A549 (cell line): ENCODE data around the gene ZNF808. TPM values are rescaled to one million over a fixed set of nuclear protein-coding genes. Genes with fewer than 3 reads are reported as not detected.
"Not testable (repeated sequence)": the region's sequence is repeated elsewhere in the genome, so short reads cannot be mapped to it uniquely, and the experiment has no call there.

Experiments
- ATAC-seq, 2 experiments: fragments of 200-7000 bp in 1 of 2; fragments of >200 bp in 1 of 2; cut with Nextera tagmentation in 1 of 2; cut with Tn5 transposase in 1 of 2; 3 replicates each; pipeline versions ENCODE4 v1.8.0 to v1.9.1; 2018 to 2020; ENCODE audit warnings: mild to moderate bottlenecking in 1 of 2, moderate library complexity in 1 of 2
- CTCF ChIA-PET: fragments of 300-600 bp; sonication (Branson Sonifier 250); formaldehyde crosslinking; extraction: SDS; loops from one replicate; lab custom pipeline; 2021; ENCODE audit warnings: antibody characterized with exemption, inconsistent platforms; lab: Yijun Ruan, JAX
- POLR2A ChIA-PET: fragments of 350-600 bp; formaldehyde crosslinking; extraction: SDS; loops from one replicate; lab custom pipeline; 2021; ENCODE audit warnings: antibody characterized with exemption, inconsistent platforms; lab: Yijun Ruan, JAX
- DNase-seq, 2 experiments: peaks; one replicate each; pipeline versions ENCODE4 v3.0.0 to v3.0.0-alpha.2; 2011 to 2016; ENCODE audit warnings: low read depth in 1 of 2, low spot score in 1 of 2
- FAIRE-seq: peaks from 2 replicates; lab custom pipeline; 2011; peaks lifted over from hg19 to GRCh38; lab: Jason Lieb, UNC
- H3K27ac ChIP-seq, 2 experiments: fragments of >200 bp; sonication (Bioruptor Twin); formaldehyde crosslinking; 3 replicates each; pipeline ENCODE4 v1.5.1; 2016 to 2017
- H3K4me1 ChIP-seq: fragments of >200 bp; sonication (Bioruptor Twin); formaldehyde crosslinking; 3 replicates; pipeline ENCODE4 v1.6.1; 2016
- H3K4me2 ChIP-seq: fragments of >200 bp; sonication (Bioruptor Twin); formaldehyde crosslinking; 3 replicates; pipeline ENCODE4 v1.6.1; 2016
- H3K4me3 ChIP-seq: fragments of >200 bp; sonication (Bioruptor Twin); formaldehyde crosslinking; 3 replicates; pipeline ENCODE4 v1.5.1; 2016
- H3K9me3 ChIP-seq: fragments of >200 bp; sonication (Bioruptor Twin); formaldehyde crosslinking; 3 replicates; pipeline ENCODE4 v1.6.1; 2016
- ATOH8 ChIP-seq: fragments of 250-450 bp; sonication (Bioruptor Pico); IDR thresholded peaks from 2 replicates; pipeline ENCODE4 v1.5.0; 2020; ENCODE audit warnings: low read depth, mild to moderate bottlenecking, moderate library complexity
- BHLHE40 ChIP-seq: IDR thresholded peaks from 2 replicates; pipeline ENCODE4 v1.6.1; 2012; ENCODE audit warnings: low read depth, low read length, inconsistent platforms
- CHD2 ChIP-seq: fragments of 150-350 bp; IDR thresholded peaks from 2 replicates; pipeline ENCODE4 v1.6.1; 2014; ENCODE audit warnings: low read length; ENCODE audit not compliant: partially characterized antibody
- E2F6 ChIP-seq: IDR thresholded peaks from 2 replicates; pipeline ENCODE4 v1.6.1; 2012; ENCODE audit warnings: low read depth, borderline replicate concordance
- EHMT2 ChIP-seq: fragments of 200-600 bp; sonication (generic); IDR thresholded peaks from 2 replicates; pipeline ENCODE4 v1.6.1; 2016; ENCODE audit warnings: antibody characterized with exemption, low read depth, mild to moderate bottlenecking, moderate library complexity
- FOSB ChIP-seq: fragments of 250-450 bp; sonication (Bioruptor Pico); IDR thresholded peaks from 2 replicates; pipeline ENCODE4 v1.5.0; 2020; ENCODE audit warnings: mild to moderate bottlenecking, moderate library complexity
- FOSL2 ChIP-seq, 2 experiments: fragments of 450-650 bp in 1 of 2; fragments of >200 bp in 1 of 2; sonication (Bioruptor Twin) in 1 of 2; formaldehyde crosslinking; IDR thresholded peaks; 2 replicates each; pipeline versions ENCODE4 v1.5.0 to v1.6.1; 2016 to 2020; ENCODE audit warnings: mild to moderate bottlenecking in 1 of 2, moderate library complexity in 1 of 2
- HOXA7 ChIP-seq: fragments of 250-450 bp; sonication (Bioruptor Pico); IDR thresholded peaks from 2 replicates; pipeline ENCODE4 v1.5.0; 2020; ENCODE audit warnings: mild to moderate bottlenecking, moderate library complexity
- JUNB ChIP-seq: fragments of >200 bp; sonication (Bioruptor Twin); formaldehyde crosslinking; IDR thresholded peaks from 2 replicates; pipeline ENCODE4 v1.6.1; 2016
- KDM1A ChIP-seq: fragments of 200-600 bp; sonication (generic); IDR thresholded peaks from 2 replicates; pipeline ENCODE4 v1.6.1; 2016; ENCODE audit warnings: low read depth, mild to moderate bottlenecking
- KDM5A ChIP-seq: fragments of 200-600 bp; sonication (generic); IDR thresholded peaks from 2 replicates; pipeline ENCODE4 v1.6.1; 2016; ENCODE audit warnings: antibody characterized with exemption, mild to moderate bottlenecking
- NPAS2 ChIP-seq: fragments of 250-450 bp; sonication (Bioruptor Pico); IDR thresholded peaks from 2 replicates; pipeline ENCODE4 v1.8.0; 2022; ENCODE audit warnings: mild to moderate bottlenecking, moderate library complexity, borderline replicate concordance
- NR3C1 ChIP-seq: fragments of >200 bp; sonication (Bioruptor Twin); formaldehyde crosslinking; IDR thresholded peaks from 3 replicates; pipeline ENCODE4 v1.6.1; 2017
- POLR2A ChIP-seq: IDR thresholded peaks from 2 replicates; pipeline ENCODE4 v1.6.1; 2012; ENCODE audit warnings: mild to moderate bottlenecking, low read length
- POLR2AphosphoS2 ChIP-seq: conservative IDR thresholded peaks from 2 replicates; pipeline ENCODE4 v1.6.1; 2012; ENCODE audit warnings: low read length, improper control_type of control experiment, inconsistent platforms
- RARB ChIP-seq: fragments of 250-450 bp; sonication (Bioruptor Pico); IDR thresholded peaks from 2 replicates; pipeline ENCODE4 v1.8.0; 2021; ENCODE audit warnings: mild to moderate bottlenecking, moderate library complexity
- RCOR1 ChIP-seq: fragments of 150-350 bp; IDR thresholded peaks from 2 replicates; pipeline ENCODE4 v1.6.1; 2014; ENCODE audit warnings: antibody characterized with exemption, low read length, low read depth
- REST ChIP-seq: fragments of 200-600 bp; sonication (generic); IDR thresholded peaks from 2 replicates; pipeline ENCODE4 v1.6.1; 2016; ENCODE audit warnings: antibody characterized with exemption, mild to moderate bottlenecking, moderate library complexity
- RNF2 ChIP-seq: fragments of 200-600 bp; sonication (generic); IDR thresholded peaks from 2 replicates; pipeline ENCODE4 v1.6.1; 2016; ENCODE audit warnings: low read depth, mild to moderate bottlenecking, antibody characterized with exemption, moderate library complexity, borderline replicate concordance
- TFCP2L1 ChIP-seq: fragments of 250-450 bp; sonication (Bioruptor Pico); IDR thresholded peaks from 2 replicates; pipeline ENCODE4 v1.5.0; 2021; ENCODE audit warnings: mild to moderate bottlenecking
- WGBS: methylation state at CpG from one replicate; pipeline ENCODE4 v1.1.6; 2017; ENCODE audit errors: missing lambda C conversion rate; 5-methylcytosine and 5-hydroxymethylcytosine counted together
- polyA plus RNA-seq, 4 experiments: library from polyadenylated mRNA; depleted of rRNA in 3 of 4; stranded (reverse); fragments of >200 nt; fragmentation: RNase III in 1 of 4; extraction: RNeasy Plus Mini Kit Qiagen cat#74134 plus additional on column Dnase treatment in 1 of 4; gene quantifications; 2 replicates in 3 of 4; 3 replicates in 1 of 4; pipeline ENCODE4 v1.2.3, GENCODE V29; 2011 to 2017
- TF ChIP-seq, protein P1 (sequence below): IDR thresholded peaks from 2 replicates; pipeline ENCODE4 v1.6.1; 2012
- TF ChIP-seq, protein P2 (sequence below): fragments of 250-450 bp; sonication (Bioruptor Pico); IDR thresholded peaks from 2 replicates; pipeline ENCODE4 v1.5.0; 2021; ENCODE audit warnings: mild to moderate bottlenecking, moderate library complexity, borderline replicate concordance

Gene ZNF808
- polyA plus RNA-seq, 2 of the 4 experiments (the other 2 are of a cell fraction) = 0.22 to 0.45 TPM

DNA sequence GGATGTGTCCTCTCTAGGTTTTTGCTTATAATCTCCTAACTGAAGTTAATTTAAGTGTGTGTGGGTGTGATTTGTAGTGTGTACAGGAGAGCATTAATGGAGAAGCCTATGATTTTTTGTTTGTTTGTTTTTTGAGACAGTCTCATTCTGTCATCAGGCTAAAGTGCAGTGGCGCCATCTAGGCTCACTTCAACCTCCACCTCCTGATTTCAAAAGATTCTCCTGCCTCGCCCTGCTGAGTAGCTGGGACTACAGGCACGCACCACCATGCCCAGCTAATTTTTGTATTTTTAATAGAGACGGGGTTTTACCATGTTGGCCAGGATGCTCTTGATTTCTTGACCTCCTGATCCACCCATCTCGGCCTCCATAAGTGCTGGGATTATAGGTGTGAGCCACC is 63.3 kb downstream of the ZNF808 start:
- H3K9me3 ChIP-seq = peaks cover 49% of the 10 kb centered on the region
- no peak overlapping the region for H3K4me2 ChIP-seq
- no peak for DNase-seq
- ATAC-seq = no peak
- TF ChIP-seq, protein P1, sequence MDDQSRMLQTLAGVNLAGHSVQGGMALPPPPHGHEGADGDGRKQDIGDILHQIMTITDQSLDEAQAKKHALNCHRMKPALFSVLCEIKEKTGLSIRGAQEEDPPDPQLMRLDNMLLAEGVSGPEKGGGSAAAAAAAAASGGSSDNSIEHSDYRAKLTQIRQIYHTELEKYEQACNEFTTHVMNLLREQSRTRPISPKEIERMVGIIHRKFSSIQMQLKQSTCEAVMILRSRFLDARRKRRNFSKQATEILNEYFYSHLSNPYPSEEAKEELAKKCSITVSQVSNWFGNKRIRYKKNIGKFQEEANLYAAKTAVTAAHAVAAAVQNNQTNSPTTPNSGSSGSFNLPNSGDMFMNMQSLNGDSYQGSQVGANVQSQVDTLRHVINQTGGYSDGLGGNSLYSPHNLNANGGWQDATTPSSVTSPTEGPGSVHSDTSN = no peak
- TF ChIP-seq EHMT2 (no peak), HOXA7 (CRISPR knock-in tag) (no peak), POLR2AphosphoS2 (no peak), KDM5A (no peak), NR3C1 (no peak), KDM1A (no peak), RCOR1 (no peak), REST (no peak), JUNB (no peak), ATOH8 (CRISPR knock-in tag) (no peak), TFCP2L1 (CRISPR knock-in tag) (no peak), FOSL2 (IDR thresholded peaks at IDR 0.05) (no peak), FOSL2 (CRISPR knock-in tag; IDR thresholded peaks at IDR 0.05) (no peak)
- TF ChIP-seq, protein P2, sequence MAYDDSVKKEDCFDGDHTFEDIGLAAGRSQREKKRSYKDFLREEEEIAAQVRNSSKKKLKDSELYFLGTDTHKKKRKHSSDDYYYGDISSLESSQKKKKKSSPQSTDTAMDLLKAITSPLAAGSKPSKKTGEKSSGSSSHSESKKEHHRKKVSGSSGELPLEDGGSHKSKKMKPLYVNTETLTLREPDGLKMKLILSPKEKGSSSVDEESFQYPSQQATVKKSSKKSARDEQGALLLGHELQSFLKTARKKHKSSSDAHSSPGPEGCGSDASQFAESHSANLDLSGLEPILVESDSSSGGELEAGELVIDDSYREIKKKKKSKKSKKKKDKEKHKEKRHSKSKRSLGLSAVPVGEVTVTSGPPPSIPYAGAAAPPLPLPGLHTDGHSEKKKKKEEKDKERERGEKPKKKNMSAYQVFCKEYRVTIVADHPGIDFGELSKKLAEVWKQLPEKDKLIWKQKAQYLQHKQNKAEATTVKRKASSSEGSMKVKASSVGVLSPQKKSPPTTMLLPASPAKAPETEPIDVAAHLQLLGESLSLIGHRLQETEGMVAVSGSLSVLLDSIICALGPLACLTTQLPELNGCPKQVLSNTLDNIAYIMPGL (CRISPR knock-in tag) = no peak
- no peak for FAIRE-seq
- CTCF ChIA-PET = no interaction called here
- POLR2A ChIA-PET = no interaction called here
- H3K4me1 ChIP-seq = no peaks in the 10 kb centered on the region
- no peak overlapping the region for H3K4me3 ChIP-seq
- no peak overlapping the region for H3K27ac ChIP-seq
- WGBS = 8% methylated on average over 5 of the region's 5 CpGs

DNA sequence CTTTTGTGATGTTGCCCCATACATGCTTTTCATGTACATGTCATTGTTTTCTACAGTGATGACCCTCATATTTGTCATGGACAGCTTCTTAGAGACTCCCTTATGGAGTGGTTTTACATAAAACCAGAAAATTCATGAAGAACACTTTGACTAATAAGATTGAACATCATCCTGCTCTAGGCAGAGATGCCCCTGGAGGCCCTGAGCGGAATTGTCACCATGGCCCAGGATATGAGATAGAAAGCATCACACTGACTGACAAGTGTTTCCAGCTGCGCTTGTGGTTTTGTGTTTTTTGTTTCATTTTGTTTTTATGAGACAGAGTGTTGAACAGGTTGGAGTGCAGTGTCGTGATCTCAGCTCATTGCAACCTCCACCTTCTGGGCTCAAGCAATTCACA is 64.8 kb downstream of the ZNF808 start:
- DNase-seq (no peak), FAIRE-seq (no peak), ATAC-seq (no peak)
- Histone ChIP-seq H3K9me3 (peaks cover 53% of the 10 kb centered on the region), H3K4me1 (no peaks in the 10 kb centered on the region), H3K27ac (no peak overlapping the region), H3K4me3 (no peak overlapping the region), H3K4me2 (no peak overlapping the region)
- ChIA-PET POLR2A (no interaction called here), CTCF (no interaction called here)
- WGBS = 33% methylated on average over 3 of the region's 3 CpGs
- TF ChIP-seq CHD2 (no peak), RARB (CRISPR knock-in tag) (no peak), E2F6 (no peak), FOSB (CRISPR knock-in tag) (no peak), NPAS2 (no peak), RNF2 (no peak), BHLHE40 (no peak), POLR2A (no peak)

- no CpG with 5 or more reads among the region's 25 CpGs for WGBS
- FAIRE-seq, H3K4me3 ChIP-seq, ATAC-seq, H3K4me1 ChIP-seq, DNase-seq, CTCF ChIA-PET, POLR2A ChIA-PET, H3K4me2 ChIP-seq, H3K27ac ChIP-seq: not testable (repeated sequence)
- peaks cover 46% of the 10 kb centered on the region for H3K9me3 ChIP-seq
These were observed 66.0 kb downstream of the ZNF808 start for GRCh38 chr19:52593441-52593840.
